ENCODE data around the gene MAP4K2. TPM values are rescaled to one million over a fixed set of nuclear protein-coding genes. Genes with fewer than 3 reads are reported as not detected.

MAP4K2 gene
- total RNA-seq, 2 donors from 2014 or later = 19.4 to 20.4 TPM

DNA sequence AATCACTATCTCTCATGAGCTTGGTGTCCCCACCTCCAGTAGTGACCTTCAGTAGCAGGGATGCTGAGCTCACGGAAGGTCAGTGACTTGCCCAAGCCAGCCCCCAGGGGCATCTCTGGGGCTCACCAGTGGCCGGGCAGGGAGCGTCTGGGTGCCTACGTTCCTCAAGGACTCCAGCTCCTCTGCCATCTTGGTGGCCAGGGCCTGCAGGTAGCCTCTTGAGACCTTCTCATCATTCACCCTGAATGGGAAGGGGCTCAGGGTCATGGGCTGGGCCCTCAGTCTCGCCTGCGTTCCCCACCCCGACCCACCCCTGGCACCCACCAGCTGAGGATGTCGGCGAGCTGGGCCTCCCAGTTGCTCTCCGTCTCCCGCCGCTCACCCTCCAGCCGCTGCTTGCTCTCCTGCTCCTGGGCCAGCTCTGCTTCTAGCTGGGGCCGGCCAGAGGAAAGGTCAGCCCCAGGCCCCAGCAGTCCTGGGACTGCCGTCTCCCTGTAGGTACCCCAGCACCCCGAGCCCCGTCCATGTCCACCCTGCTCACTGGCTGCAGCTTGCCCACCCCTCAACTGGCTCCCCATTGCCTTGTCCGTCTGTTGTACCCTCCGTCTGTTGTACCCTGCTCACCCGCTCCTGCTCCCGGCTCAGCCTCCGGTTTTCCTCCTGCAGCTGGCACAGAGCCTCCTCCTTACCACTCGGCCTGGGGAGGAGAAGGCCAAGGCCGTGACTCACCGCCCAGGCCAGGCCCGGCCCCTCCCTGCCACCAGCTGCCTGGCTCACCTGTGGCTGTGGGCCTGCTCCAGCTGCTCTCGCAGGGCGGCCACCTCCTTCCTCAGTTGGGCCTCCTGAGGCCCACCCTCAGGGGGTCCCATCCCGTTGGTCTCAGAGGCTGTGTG, 32.0 kb upstream of the MAP4K2 start:
- H3K27ac ChIP-seq = no peak overlapping the region
- no peaks in the 10 kb centered on the region for H3K4me1 ChIP-seq
- TF ChIP-seq, protein P1, sequence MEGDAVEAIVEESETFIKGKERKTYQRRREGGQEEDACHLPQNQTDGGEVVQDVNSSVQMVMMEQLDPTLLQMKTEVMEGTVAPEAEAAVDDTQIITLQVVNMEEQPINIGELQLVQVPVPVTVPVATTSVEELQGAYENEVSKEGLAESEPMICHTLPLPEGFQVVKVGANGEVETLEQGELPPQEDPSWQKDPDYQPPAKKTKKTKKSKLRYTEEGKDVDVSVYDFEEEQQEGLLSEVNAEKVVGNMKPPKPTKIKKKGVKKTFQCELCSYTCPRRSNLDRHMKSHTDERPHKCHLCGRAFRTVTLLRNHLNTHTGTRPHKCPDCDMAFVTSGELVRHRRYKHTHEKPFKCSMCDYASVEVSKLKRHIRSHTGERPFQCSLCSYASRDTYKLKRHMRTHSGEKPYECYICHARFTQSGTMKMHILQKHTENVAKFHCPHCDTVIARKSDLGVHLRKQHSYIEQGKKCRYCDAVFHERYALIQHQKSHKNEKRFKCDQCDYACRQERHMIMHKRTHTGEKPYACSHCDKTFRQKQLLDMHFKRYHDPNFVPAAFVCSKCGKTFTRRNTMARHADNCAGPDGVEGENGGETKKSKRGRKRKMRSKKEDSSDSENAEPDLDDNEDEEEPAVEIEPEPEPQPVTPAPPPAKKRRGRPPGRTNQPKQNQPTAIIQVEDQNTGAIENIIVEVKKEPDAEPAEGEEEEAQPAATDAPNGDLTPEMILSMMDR (IDR thresholded peaks at IDR 0.05) = no peak
- no peak for DNase-seq (ENCODE audit: low spot score)
- no peaks in the 10 kb centered on the region for H3K36me3 ChIP-seq
- no peaks in the 10 kb centered on the region for H3K27me3 ChIP-seq
- no peak overlapping the region for H3K4me3 ChIP-seq
- H3K9me3 ChIP-seq = no peaks in the 10 kb centered on the region

DNA sequence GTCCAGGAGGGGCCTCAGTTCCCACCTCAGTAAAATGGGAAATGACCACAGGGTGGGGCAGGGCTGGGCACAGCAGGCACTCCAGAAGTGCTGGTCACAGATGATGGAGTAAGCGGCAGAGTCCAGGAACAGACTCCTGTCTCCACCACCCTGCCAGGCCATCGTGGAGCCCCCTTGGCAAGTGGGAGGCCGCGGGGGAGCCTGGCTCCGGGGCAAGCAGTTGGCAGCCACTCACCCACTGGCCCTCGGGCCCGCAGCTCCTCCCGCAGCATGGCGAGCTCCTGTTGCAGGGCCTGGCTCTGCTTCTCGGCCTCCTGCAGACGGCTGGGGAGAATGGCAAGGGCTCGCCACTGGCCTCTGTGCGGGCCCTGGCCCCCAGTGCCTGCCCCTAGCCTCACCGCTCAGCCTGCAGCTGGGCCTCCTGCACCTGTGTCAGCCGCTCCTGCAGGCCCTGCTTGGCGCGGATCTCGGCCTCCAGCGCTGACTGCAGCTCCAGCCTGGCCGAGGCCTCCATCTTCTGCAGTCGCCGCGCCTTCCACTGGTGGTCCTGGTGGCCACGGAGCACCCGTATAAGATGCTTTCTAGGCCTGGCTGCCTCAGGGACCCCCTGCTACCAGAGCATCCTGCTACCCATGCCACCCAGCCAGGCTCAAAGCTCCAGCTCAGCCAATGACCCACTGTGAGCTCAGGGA, 31.2 kb upstream of the MAP4K2 start:
- no peak overlapping the region for H3K4me3 ChIP-seq
- H3K27ac ChIP-seq = no peak overlapping the region
- no peaks in the 10 kb centered on the region for H3K4me1 ChIP-seq
- no peaks in the 10 kb centered on the region for H3K36me3 ChIP-seq
- TF ChIP-seq, protein P1 (IDR thresholded peaks at IDR 0.05) = no peak
- H3K27me3 ChIP-seq = no peaks in the 10 kb centered on the region
- no peak for DNase-seq (ENCODE audit: low spot score)
- H3K9me3 ChIP-seq = no peaks in the 10 kb centered on the region

DNA sequence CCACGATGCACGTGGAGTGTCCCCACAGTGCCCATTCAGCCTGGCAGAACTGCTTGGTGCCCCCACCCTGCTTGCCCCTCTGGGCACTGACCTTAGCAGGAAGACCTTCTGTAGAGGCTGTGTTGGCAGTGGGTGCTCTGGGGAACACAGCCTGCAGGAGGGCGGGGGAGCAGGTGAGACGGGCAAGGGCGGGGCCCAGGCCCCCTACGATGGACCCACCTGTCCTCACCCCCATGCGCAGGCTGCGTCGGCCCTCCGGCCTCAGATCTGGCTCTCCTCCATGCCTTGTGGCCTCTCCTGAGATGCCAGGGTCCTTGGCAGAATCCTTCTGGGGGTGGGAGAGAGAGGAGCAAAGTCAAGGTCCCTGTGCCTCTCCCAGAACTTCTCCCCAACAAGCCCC, 30.5 kb upstream of the MAP4K2 start:
- Histone ChIP-seq H3K9me3 (no peaks in the 10 kb centered on the region), H3K27ac (no peak overlapping the region), H3K4me1 (no peaks in the 10 kb centered on the region), H3K4me3 (no peak overlapping the region), H3K27me3 (no peaks in the 10 kb centered on the region), H3K36me3 (no peaks in the 10 kb centered on the region)
- no peak for DNase-seq (ENCODE audit: low spot score)
- TF ChIP-seq, protein P1 (IDR thresholded peaks at IDR 0.05) = no peak

DNA sequence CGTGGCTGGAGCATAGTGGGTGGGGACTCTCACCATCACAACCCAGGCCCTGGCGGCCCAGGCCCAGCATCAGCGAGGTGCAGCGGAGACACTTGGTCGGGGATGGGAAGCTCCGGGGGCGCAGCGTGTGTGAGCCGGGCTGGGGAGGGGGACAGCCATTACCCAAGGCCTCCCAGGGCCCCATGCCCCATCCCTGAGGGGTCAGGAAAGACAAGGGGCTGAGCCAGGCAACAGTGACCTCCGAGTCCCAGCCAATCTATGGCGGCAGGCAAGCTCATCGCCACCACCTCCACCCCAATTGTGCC, 30.1 kb upstream of the MAP4K2 start:
- no peaks in the 10 kb centered on the region for H3K4me1 ChIP-seq
- DNase-seq (ENCODE audit: low spot score) = no peak
- H3K27ac ChIP-seq = no peak overlapping the region
- no peak overlapping the region for H3K4me3 ChIP-seq
- TF ChIP-seq, protein P1 (IDR thresholded peaks at IDR 0.05) = no peak
- no peaks in the 10 kb centered on the region for H3K9me3 ChIP-seq
- no peaks in the 10 kb centered on the region for H3K27me3 ChIP-seq
- no peaks in the 10 kb centered on the region for H3K36me3 ChIP-seq

DNA sequence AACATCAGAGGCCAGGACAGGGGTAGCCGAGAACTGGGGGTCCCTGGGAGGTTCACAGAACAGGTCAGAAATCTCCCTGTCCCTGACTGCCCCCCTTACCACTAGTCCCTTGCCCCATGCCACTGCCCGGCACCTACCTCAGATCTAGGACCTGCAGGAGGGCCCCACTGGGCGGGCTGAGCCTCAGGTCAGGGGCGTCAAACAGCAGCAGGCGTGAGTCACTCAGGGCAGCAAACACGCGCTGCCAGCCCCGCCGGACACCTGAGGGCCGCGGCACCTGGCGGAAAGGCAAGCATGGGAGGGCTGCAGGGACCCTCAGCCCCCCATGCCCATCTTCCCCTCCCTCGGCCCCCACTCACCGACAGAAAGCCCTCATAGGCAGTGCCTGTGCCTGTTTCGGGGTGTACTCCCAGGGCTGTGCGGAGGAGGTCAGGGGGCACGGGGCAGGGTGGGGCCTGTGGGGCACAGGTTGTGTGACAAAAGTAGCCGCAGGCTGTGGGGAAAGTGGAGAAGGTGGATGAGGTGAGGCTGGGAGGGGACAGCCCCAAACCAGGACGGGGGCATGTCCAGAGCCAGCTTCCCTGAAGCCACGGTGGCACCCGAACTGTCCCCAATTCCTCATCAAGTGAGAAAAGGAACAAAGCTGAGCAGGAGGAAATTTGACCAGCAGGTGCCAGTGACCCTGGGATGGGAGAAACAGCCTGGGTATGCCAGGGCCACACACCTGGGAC, 29.6 kb upstream of the MAP4K2 start:
- Histone ChIP-seq H3K4me3 (no peak overlapping the region), H3K9me3 (no peaks in the 10 kb centered on the region), H3K36me3 (no peaks in the 10 kb centered on the region), H3K4me1 (no peaks in the 10 kb centered on the region), H3K27ac (no peak overlapping the region), H3K27me3 (no peaks in the 10 kb centered on the region)
- TF ChIP-seq, protein P1 (IDR thresholded peaks at IDR 0.05) = no peak
- DNase-seq (ENCODE audit: low spot score) = no peak

Data from right atrium auricular region (tissue), 2 donors.